ENCODE results near the gene MEGF10. TPM values are rescaled to one million over a fixed set of nuclear protein-coding genes. Genes with fewer than 3 reads are reported as not detected.
A peak's percentile ranks its signal among the peaks of the same experiment; 100 is the strongest.

Gene MEGF10
- total RNA-seq, 1 experiment from 2014 or later: 0.03 TPM

DNA sequence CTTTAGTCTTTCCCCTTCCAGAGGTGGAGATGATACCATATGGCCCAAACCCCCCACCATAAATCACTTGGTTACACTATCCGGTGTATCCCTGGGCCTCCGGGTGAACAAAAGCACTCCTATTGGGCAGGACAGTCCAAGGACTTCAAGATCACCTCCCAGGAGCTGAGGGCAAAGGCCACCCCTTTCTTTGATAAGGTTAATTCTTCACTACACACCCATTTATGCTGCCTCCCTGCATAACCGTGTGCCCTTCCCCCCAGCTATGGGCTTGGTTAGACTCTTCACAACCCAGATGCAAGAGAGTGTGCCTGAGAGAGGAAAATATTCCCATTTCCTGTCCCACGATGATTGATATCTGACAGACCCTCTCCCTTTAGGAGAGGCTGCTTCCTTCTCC is 162.0 kb downstream of the MEGF10 start:
- DNase-seq (ENCODE audit: low spot score): no peak

DNA sequence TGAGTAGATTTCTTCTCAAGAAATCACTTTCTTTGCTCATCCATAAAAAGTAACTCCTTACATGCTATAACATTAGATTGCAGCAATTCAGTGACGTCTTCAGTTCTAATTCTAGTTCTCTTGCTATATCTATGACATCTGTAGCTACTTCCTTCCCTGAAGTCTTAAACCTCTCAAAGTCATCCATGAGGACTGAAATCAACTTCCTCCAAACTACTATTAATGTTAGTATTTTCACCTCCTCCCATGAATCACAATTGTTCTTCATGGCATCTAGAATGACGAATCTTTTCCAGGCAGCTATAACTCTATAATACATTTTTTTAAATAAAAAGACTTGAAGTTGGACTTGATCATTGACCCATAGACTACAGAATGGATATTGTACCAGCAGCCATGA is 180.6 kb downstream of the MEGF10 start:
- in situ Hi-C loops (cut with HindIII; ENCODE audit: low sequenced_read_pairs): no loop called here
- no peak for DNase-seq (ENCODE audit: low spot score)

More for the DNA sequence above, 162.0 kb downstream of the MEGF10 start:
- in situ Hi-C loops (cut with HindIII; ENCODE audit: low sequenced_read_pairs): no loop called here

DNA sequence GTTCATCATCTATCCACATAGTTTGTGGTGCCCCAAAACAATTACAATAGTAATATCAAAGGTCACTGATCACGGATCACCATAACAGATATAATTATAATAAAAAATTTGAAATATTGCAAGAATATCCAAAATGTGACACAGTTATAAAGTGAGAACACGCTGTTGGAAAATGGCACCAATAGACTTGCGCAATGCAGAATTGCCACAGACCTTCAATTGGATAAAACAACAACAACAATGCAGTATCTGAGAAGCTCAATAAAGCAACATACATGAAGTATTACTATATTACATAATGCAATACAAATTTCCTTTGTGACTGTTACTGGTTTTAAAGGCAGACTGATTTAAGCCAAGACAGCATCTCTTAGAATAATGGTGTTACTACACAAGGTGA is 182.1 kb downstream of the MEGF10 start:
- DNase-seq (ENCODE audit: low spot score): no peak
- in situ Hi-C loops (cut with HindIII; ENCODE audit: low sequenced_read_pairs): no loop called here

DNA sequence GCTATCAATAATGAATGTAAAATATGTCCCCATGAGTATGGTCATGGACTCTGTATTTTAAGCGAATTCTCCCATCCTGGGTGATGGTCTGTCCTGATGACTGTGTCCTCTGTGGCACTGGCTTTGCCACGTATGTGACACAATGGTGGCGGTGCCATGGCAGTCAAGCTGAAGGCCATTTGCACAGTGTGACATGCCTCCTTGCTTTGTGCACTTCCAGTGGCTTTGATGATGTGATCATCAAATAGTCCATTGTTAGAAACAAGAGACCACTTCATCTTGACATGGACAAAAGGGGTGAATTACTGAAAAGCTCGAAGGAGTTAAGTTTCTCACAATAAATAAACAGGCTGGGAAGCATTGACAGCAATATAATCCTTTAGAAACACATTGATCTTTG is 195.9 kb downstream of the MEGF10 start:
- in situ Hi-C loops (cut with HindIII; ENCODE audit: low sequenced_read_pairs): no loop called here

GRCh38 chr5:127492854-127493738 is 202.5 kb downstream of the MEGF10 start:
- in situ Hi-C loops (cut with HindIII; ENCODE audit: low sequenced_read_pairs): no loop called here
- DNase-seq (ENCODE audit: low spot score): peak; percentile 60

More for the DNA sequence above, 195.9 kb downstream of the MEGF10 start:
- no peak for DNase-seq (ENCODE audit: low spot score)

GRCh38 chr5:127498548-127498947 is 208.0 kb downstream of the MEGF10 start:
- in situ Hi-C loops (cut with HindIII; ENCODE audit: low sequenced_read_pairs): no loop called here
- DNase-seq (ENCODE audit: low spot score): no peak

- no peak for DNase-seq (ENCODE audit: low spot score)
- in situ Hi-C loops (cut with HindIII; ENCODE audit: low sequenced_read_pairs): no loop called here
Measured at GRCh38 chr5:127505905-127506304, 215.3 kb downstream of the MEGF10 start.

DNA sequence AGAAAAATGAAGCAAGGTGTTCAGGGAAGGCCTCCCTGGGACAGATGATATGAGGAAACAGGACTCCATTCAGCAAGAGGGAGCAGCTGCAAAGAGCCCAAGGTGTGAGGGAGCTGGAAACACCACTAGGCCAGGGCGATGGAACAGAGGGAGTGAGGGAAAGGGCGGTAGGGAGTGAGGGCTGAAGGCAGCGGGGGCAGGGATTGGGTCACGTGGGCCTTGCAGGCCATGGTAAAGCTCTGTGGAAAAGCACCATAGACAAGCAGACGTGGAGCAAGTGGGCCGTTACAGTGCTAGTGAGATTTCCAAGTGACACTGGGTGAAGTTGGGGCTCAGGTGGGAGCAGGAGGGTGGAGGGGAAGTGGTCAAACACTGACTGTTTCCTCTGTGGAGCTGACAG is 216.0 kb downstream of the MEGF10 start:
- no peak for DNase-seq (ENCODE audit: low spot score)
- in situ Hi-C loops (cut with HindIII; ENCODE audit: low sequenced_read_pairs): no loop called here

DNA sequence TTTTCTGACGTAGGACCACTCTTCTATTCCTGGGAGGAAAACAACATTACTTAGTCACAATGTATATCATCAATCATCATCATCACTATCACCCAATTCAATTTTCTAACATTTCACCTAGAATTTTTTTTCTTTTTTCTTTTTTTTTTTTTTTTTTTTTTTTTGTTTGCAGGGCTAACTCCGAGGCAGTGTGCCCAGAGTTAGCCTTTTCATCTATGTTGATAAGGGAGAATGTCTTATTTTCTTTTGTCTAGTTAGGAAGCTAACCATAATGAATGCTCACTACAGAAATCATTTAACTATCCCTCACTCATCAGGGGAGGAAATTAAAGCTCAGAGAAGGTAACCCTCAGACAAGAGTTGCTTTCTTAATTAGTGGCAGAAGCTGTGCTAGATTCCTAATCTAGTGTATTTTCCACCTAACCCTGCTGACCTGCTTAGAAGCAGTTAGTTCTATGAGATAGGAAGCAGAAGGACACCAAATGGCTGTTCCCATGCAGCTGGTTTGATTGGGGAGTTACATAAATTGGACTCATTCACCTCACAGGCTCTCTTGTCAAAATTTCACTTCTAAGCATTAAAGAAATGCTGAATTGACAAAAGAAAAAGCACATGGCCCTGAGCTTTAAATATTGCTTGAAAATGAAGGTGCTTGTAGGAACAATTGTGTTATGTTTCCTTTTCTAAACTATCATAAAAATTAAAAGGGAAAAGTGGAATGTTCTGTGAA is 218.2 kb downstream of the MEGF10 start:
- in situ Hi-C loops (cut with HindIII; ENCODE audit: low sequenced_read_pairs): no loop called here
- DNase-seq (ENCODE audit: low spot score): no peak

Other genes starting within 250 kb of the MEGF10 start
- gene C5orf63, start 217.3 kb upstream of the MEGF10 start, total RNA-seq (2014; rRNA removed; shearing (Covaris generic)): not detected in 2 replicates
- gene PRRC1, start 226.8 kb downstream of the MEGF10 start, total RNA-seq (2014; rRNA removed; shearing (Covaris generic)): 10.2 and 15.1 TPM in 2 replicates